ENCODE measurements around the gene CCDC81. TPM values are rescaled to one million over a fixed set of nuclear protein-coding genes. Genes with fewer than 3 reads are reported as not detected.

CCDC81 gene
- total RNA-seq, 2 experiments from 2014 or later: 0.81 to 0.84 TPM

- H3K4me3 Mint-ChIP-seq: no peak overlapping the region
- H3K27ac Mint-ChIP-seq: no peak overlapping the region
- no peaks in the 10 kb centered on the region for H3K9me3 Mint-ChIP-seq
- no peak for DNase-seq
- H3K27me3 Mint-ChIP-seq (ENCODE audit: low read depth): no peaks in the 10 kb centered on the region
- intact Hi-C loops (cut with micrococcal nuclease): no loop called here
- H3K36me3 Mint-ChIP-seq (ENCODE audit: low read depth): no peaks in the 10 kb centered on the region
- H3K4me1 Mint-ChIP-seq (ENCODE audit: low read depth): peaks cover 8% of the 10 kb centered on the region
- CTCF ChIA-PET: interaction anchor here (0.7 kb wide), 2 partner anchors 81 to 147 kb away, joined by 3 read pairs; no protein-coding TSS in a partner anchor
Observed at GRCh38 chr11:86460461-86461385, 86.0 kb downstream of the CCDC81 start.

GRCh38 chr11:86461892-86462291 is 87.2 kb downstream of the CCDC81 start:
- no peak for DNase-seq
- intact Hi-C loops (cut with micrococcal nuclease): no loop called here
- Mint-ChIP-seq H3K27ac (no peak overlapping the region), H3K4me3 (no peak overlapping the region), H3K36me3 (ENCODE audit: low read depth) (no peaks in the 10 kb centered on the region), H3K9me3 (no peaks in the 10 kb centered on the region), H3K4me1 (ENCODE audit: low read depth) (no peaks in the 10 kb centered on the region), H3K27me3 (ENCODE audit: low read depth) (no peaks in the 10 kb centered on the region)
- CTCF ChIA-PET: interaction anchor here (0.7 to 3.1 kb wide), 3 partner anchors 80 to 146 kb away, joined by 3 to 8 read pairs (median 3); no protein-coding TSS in a partner anchor

GRCh38 chr11:86463120-86463519 is 88.4 kb downstream of the CCDC81 start:
- H3K4me1 Mint-ChIP-seq (ENCODE audit: low read depth): no peaks in the 10 kb centered on the region
- no peaks in the 10 kb centered on the region for H3K9me3 Mint-ChIP-seq
- no peak overlapping the region for H3K4me3 Mint-ChIP-seq
- H3K27me3 Mint-ChIP-seq (ENCODE audit: low read depth): no peaks in the 10 kb centered on the region
- DNase-seq: no peak
- intact Hi-C loops (cut with micrococcal nuclease): no loop called here
- CTCF ChIA-PET: interaction anchor here (3.1 kb wide), 1 partner anchor 145 kb away, joined by 8 read pairs; no protein-coding TSS in a partner anchor
- no peaks in the 10 kb centered on the region for H3K36me3 Mint-ChIP-seq (ENCODE audit: low read depth)
- H3K27ac Mint-ChIP-seq: no peak overlapping the region

- Mint-ChIP-seq H3K27me3 (ENCODE audit: low read depth) (no peaks in the 10 kb centered on the region), H3K9me3 (no peaks in the 10 kb centered on the region), H3K4me1 (ENCODE audit: low read depth) (no peaks in the 10 kb centered on the region), H3K27ac (no peak overlapping the region), H3K36me3 (ENCODE audit: low read depth) (no peaks in the 10 kb centered on the region), H3K4me3 (no peak overlapping the region)
- CTCF ChIA-PET: interaction anchor here (0.6 to 3.1 kb wide), 2 partner anchors 16 to 144 kb away, joined by 4 to 8 read pairs; no protein-coding TSS in a partner anchor
- DNase-seq: no peak
- intact Hi-C loops (cut with micrococcal nuclease): no loop called here
Observed at GRCh38 chr11:86463955-86464354, 89.3 kb downstream of the CCDC81 start.

- intact Hi-C loops (cut with micrococcal nuclease): no loop called here
- Mint-ChIP-seq H3K36me3 (ENCODE audit: low read depth) (no peaks in the 10 kb centered on the region), H3K9me3 (no peaks in the 10 kb centered on the region), H3K4me1 (ENCODE audit: low read depth) (no peaks in the 10 kb centered on the region), H3K4me3 (no peak overlapping the region), H3K27me3 (ENCODE audit: low read depth) (no peaks in the 10 kb centered on the region), H3K27ac (no peak overlapping the region)
- CTCF ChIA-PET: interaction anchor here (1.7 to 3.1 kb wide), 2 partner anchors 8 to 144 kb away, joined by 7 to 8 read pairs; no protein-coding TSS in a partner anchor
- DNase-seq: no peak
Observed at GRCh38 chr11:86464509-86465221, 90.0 kb downstream of the CCDC81 start.

- no peak overlapping the region for H3K27ac Mint-ChIP-seq
- H3K4me3 Mint-ChIP-seq: no peak overlapping the region
- peaks cover 8% of the 10 kb centered on the region for H3K4me1 Mint-ChIP-seq (ENCODE audit: low read depth)
- no peaks in the 10 kb centered on the region for H3K9me3 Mint-ChIP-seq
- no peak for DNase-seq
- peaks cover 3% of the 10 kb centered on the region for H3K27me3 Mint-ChIP-seq (ENCODE audit: low read depth)
- CTCF ChIA-PET: interaction anchor here (1.2 to 1.9 kb wide), 2 partner anchors 11 to 140 kb away, joined by 3 to 4 read pairs; no protein-coding TSS in a partner anchor
- intact Hi-C loops (cut with micrococcal nuclease): no loop called here
- no peaks in the 10 kb centered on the region for H3K36me3 Mint-ChIP-seq (ENCODE audit: low read depth)
Observed at GRCh38 chr11:86468169-86468568, 93.5 kb downstream of the CCDC81 start.

- no peak overlapping the region for H3K27ac Mint-ChIP-seq
- no peak for DNase-seq
- intact Hi-C loops (cut with micrococcal nuclease): no loop called here
- CTCF ChIA-PET: interaction anchor here (0.6 to 1.2 kb wide), 5 partner anchors 13 to 140 kb away, joined by 3 to 4 read pairs (median 3); no protein-coding TSS in a partner anchor
- H3K4me3 Mint-ChIP-seq: no peak overlapping the region
- H3K36me3 Mint-ChIP-seq (ENCODE audit: low read depth): no peaks in the 10 kb centered on the region
- H3K4me1 Mint-ChIP-seq (ENCODE audit: low read depth): peaks cover 8% of the 10 kb centered on the region
- H3K9me3 Mint-ChIP-seq: no peaks in the 10 kb centered on the region
- peaks cover 3% of the 10 kb centered on the region for H3K27me3 Mint-ChIP-seq (ENCODE audit: low read depth)
Observed at GRCh38 chr11:86469491-86470388, 95.1 kb downstream of the CCDC81 start.

Other genes with a start within 250 kb of the CCDC81 start
- gene EED, start 130.1 kb upstream of the CCDC81 start, total RNA-seq: 10 to 100 TPM; 60.4 to 61.0 TPM
- gene HIKESHI, start 72.6 kb upstream of the CCDC81 start, total RNA-seq: 10 to 100 TPM; 40.4 to 41.9 TPM